Spleen (tissue), 7 donors: Measurements from ENCODE around the gene SLC23A3.

Experiments used
- POLR2A ChIP-seq, 3 donors: fragments of 450-650 bp; IDR thresholded peaks; one replicate each; pipeline ENCODE4 v1.5.1; 2017; ENCODE audit warnings: antibody characterized with exemption in 3 of 3, mild to moderate bottlenecking in 1 of 3
- POLR2AphosphoS5 ChIP-seq, 3 donors: sonication (generic); formaldehyde crosslinking; IDR thresholded peaks; one replicate each; pipeline ENCODE4 v1.5.1; 2017; ENCODE audit warnings: antibody characterized with exemption in 3 of 3
- TF ChIP-seq, protein P1 (sequence below), 11 experiments: fragments of 200-600 bp in 7 of 11; fragments of 450-650 bp in 4 of 11; sonication (generic) in 4 of 11; IDR thresholded peaks in 8 of 11; conservative IDR thresholded peaks in 3 of 11; 1 replicate in 7 of 11; 2 replicates in 4 of 11; pipeline versions ENCODE4 v1.4.0 to v1.8.0; 2016 to 2021; ENCODE audit warnings: antibody characterized with exemption in 11 of 11, inconsistent platforms in 4 of 11, mild to moderate bottlenecking in 1 of 11
- donor health status: DM: no; HTN: no; CAD: no; lungs with moderate emphysema.
- donor health status: DM: no; HTN: no; CAD: no.
- donor health status: DM: no; HTN: no; CAD: no.

GRCh38 chr2:219118504-219118903 lies 51.3 kb downstream of the SLC23A3 start:
- TF ChIP-seq, protein P1, sequence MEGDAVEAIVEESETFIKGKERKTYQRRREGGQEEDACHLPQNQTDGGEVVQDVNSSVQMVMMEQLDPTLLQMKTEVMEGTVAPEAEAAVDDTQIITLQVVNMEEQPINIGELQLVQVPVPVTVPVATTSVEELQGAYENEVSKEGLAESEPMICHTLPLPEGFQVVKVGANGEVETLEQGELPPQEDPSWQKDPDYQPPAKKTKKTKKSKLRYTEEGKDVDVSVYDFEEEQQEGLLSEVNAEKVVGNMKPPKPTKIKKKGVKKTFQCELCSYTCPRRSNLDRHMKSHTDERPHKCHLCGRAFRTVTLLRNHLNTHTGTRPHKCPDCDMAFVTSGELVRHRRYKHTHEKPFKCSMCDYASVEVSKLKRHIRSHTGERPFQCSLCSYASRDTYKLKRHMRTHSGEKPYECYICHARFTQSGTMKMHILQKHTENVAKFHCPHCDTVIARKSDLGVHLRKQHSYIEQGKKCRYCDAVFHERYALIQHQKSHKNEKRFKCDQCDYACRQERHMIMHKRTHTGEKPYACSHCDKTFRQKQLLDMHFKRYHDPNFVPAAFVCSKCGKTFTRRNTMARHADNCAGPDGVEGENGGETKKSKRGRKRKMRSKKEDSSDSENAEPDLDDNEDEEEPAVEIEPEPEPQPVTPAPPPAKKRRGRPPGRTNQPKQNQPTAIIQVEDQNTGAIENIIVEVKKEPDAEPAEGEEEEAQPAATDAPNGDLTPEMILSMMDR (IDR thresholded peaks at IDR 0.05 in 8 of 11, conservative IDR thresholded peaks at IDR 0.05 in 3 of 11) = no peak
- no peak for TF ChIP-seq POLR2A (IDR thresholded peaks at IDR 0.05)
- TF ChIP-seq POLR2AphosphoS5 (IDR thresholded peaks at IDR 0.05) = no peak
